HepG2 (cell line): ENCODE data around the gene JADE3. TPM values are rescaled to one million over a fixed set of nuclear protein-coding genes. Genes with fewer than 3 reads are reported as not detected.
A peak's percentile ranks its signal among the peaks of the same experiment; 100 is the strongest.

Experiments
- ATAC-seq: fragments of 200-7000 bp; cut with Tn5 transposase; 3 replicates; pipeline ENCODE4 v1.9.1; 2020; ENCODE audit warnings: mild to moderate bottlenecking, moderate library complexity
- BruUV-seq: library from RNA; stranded (reverse); fragments of 400-500 nt; replicated peaks from 2 replicates; lab custom pipeline; 2021; lab: Mats Ljungman, UMichigan
- CTCF ChIA-PET: fragments of 300-600 bp; formaldehyde crosslinking; extraction: SDS; loops from one replicate; lab custom pipeline; 2021; ENCODE audit warnings: low total read pairs, inconsistent platforms, low intra/inter-chr PET ratio; lab: Yijun Ruan, JAX
- POLR2A ChIA-PET: fragments of 350-600 bp; sonication (Branson Sonifier 250); formaldehyde crosslinking; loops from one replicate; lab custom pipeline; 2020; ENCODE audit warnings: antibody characterized with exemption, inconsistent platforms; lab: Yijun Ruan, JAX
- DNase-seq: peaks from one replicate; pipeline ENCODE4 v3.0.0-alpha.2; 2015; ENCODE audit warnings: low spot score
- FAIRE-seq: peaks from 3 replicates; lab custom pipeline; 2011; peaks lifted over from hg19 to GRCh38; lab: Jason Lieb, UNC
- H2AFZ ChIP-seq: one replicate; pipeline ENCODE4 v1.6.1; 2011; ENCODE audit warnings: low read length, inconsistent platforms
- H3K27ac ChIP-seq: fragments of 300-600 bp; 3 replicates; pipeline ENCODE4 v1.8.0; 2011; ENCODE audit warnings: mixed run types, mild to moderate bottlenecking, mixed read lengths, low read length, inconsistent platforms; ENCODE audit not compliant: insufficient read depth; ENCODE audit errors: extremely low read length
- H3K27me3 ChIP-seq, 2 experiments: fragments of 200-600 bp in 1 of 2; 2 replicates in 1 of 2; 3 replicates in 1 of 2; pipeline versions ENCODE4 v1.6.0 to v1.8.0; 2011; ENCODE audit warnings: low read length in 2 of 2, mild to moderate bottlenecking in 2 of 2, moderate library complexity in 2 of 2, inconsistent platforms in 1 of 2; ENCODE audit not compliant: insufficient read depth in 2 of 2, control insufficient read depth in 1 of 2
- H3K36me3 ChIP-seq, 2 experiments: fragments of 200-600 bp in 1 of 2; replicated peaks in 1 of 2; 2 replicates in 1 of 2; 3 replicates in 1 of 2; pipeline versions ENCODE4 v1.5.1 to v1.8.0; 2011; ENCODE audit warnings: low read length in 2 of 2, inconsistent platforms in 1 of 2; ENCODE audit not compliant: insufficient read depth in 2 of 2, control insufficient read depth in 1 of 2
- H3K4me1 ChIP-seq: 2 replicates; pipeline ENCODE4 v1.5.1; 2012; ENCODE audit warnings: low read length, inconsistent platforms; ENCODE audit not compliant: insufficient read depth
- H3K4me2 ChIP-seq: 2 replicates; pipeline ENCODE4 v1.6.0; 2011; ENCODE audit warnings: low read depth, low read length, inconsistent platforms
- H3K4me3 ChIP-seq, 3 experiments: fragments of 200-600 bp in 1 of 3; sonication (generic), shearing (Covaris generic) in 1 of 3; replicated peaks in 1 of 3; 2 replicates each; pipeline ENCODE4 v1.5.1; 2011 to 2016; ENCODE audit warnings: low read length in 3 of 3, inconsistent platforms in 2 of 3, low read depth in 2 of 3, mild to moderate bottlenecking in 2 of 3, control low read depth in 1 of 3, mixed read lengths in 1 of 3; ENCODE audit not compliant: insufficient read depth in 1 of 3
- H3K79me2 ChIP-seq: one replicate; pipeline ENCODE4 v1.6.1; 2011; ENCODE audit warnings: low read length, inconsistent platforms; ENCODE audit not compliant: insufficient read depth
- H3K9ac ChIP-seq: 2 replicates; pipeline ENCODE4 v1.6.0; 2011; ENCODE audit warnings: mild to moderate bottlenecking, low read depth, low read length, inconsistent platforms; ENCODE audit not compliant: insufficient read depth
- H3K9me3 ChIP-seq: 2 replicates; pipeline ENCODE4 v1.5.1; 2012; ENCODE audit warnings: mild to moderate bottlenecking, low read length
- H4K20me1 ChIP-seq: 2 replicates; pipeline ENCODE4 v1.6.0; 2011; ENCODE audit warnings: inconsistent platforms, mild to moderate bottlenecking, low read length, moderate library complexity; ENCODE audit not compliant: insufficient read depth
- CREM ChIP-seq, 2 experiments: sonication (generic) in 1 of 2; formaldehyde crosslinking in 1 of 2; IDR thresholded peaks; 2 replicates each; pipeline versions ENCODE4 v1.4.0 to v1.6.1; 2016 to 2020; ENCODE audit warnings: antibody characterized with exemption in 1 of 2, mild to moderate bottlenecking in 1 of 2, missing genetic modification reagents in 1 of 2
- GLI4 ChIP-seq: sonication (generic); formaldehyde crosslinking; IDR thresholded peaks from 2 replicates; pipeline ENCODE4 v1.5.1; 2020; ENCODE audit warnings: missing genetic modification reagents, mild to moderate bottlenecking, moderate library complexity, borderline replicate concordance
- KLF6 ChIP-seq: IDR thresholded peaks from 2 replicates; pipeline ENCODE4 v1.8.0; 2016; ENCODE audit warnings: missing biosample characterization, missing genetic modification reagents
- LCORL ChIP-seq, 2 experiments: fragments of 450-650 bp in 1 of 2; sonication (generic) in 1 of 2; formaldehyde crosslinking in 1 of 2; IDR thresholded peaks; 2 replicates each; pipeline versions ENCODE4 v1.5.0 to v1.6.1; 2017 to 2020; ENCODE audit warnings: antibody characterized with exemption in 1 of 2, missing genetic modification reagents in 1 of 2
- NCOA2 ChIP-seq: sonication (generic); formaldehyde crosslinking; IDR thresholded peaks from 2 replicates; pipeline ENCODE4 v1.8.0; 2022; ENCODE audit warnings: inconsistent platforms
- NRL ChIP-seq: sonication (generic); formaldehyde crosslinking; IDR thresholded peaks from 2 replicates; pipeline ENCODE4 v1.5.0; 2020; ENCODE audit warnings: missing genetic modification reagents, mild to moderate bottlenecking, moderate library complexity, borderline replicate concordance
- PITX1 ChIP-seq: sonication (generic); formaldehyde crosslinking; IDR thresholded peaks from 2 replicates; pipeline ENCODE4 v1.5.1; 2020; ENCODE audit warnings: mild to moderate bottlenecking, missing genetic modification reagents
- RXRB ChIP-seq: IDR thresholded peaks from 2 replicates; pipeline ENCODE4 v1.6.1; 2016; ENCODE audit warnings: borderline replicate concordance, missing genetic modification reagents, missing compliant biosample characterization
- SOX6 ChIP-seq, 2 experiments: fragments of 450-650 bp in 1 of 2; sonication (generic) in 1 of 2; formaldehyde crosslinking in 1 of 2; IDR thresholded peaks; 2 replicates each; pipeline versions ENCODE4 v1.4.0 to v1.6.1; 2017 to 2020; ENCODE audit warnings: antibody characterized with exemption in 1 of 2, mild to moderate bottlenecking in 1 of 2, missing genetic modification reagents in 1 of 2
- SP2 ChIP-seq: sonication (generic); formaldehyde crosslinking; IDR thresholded peaks from 2 replicates; pipeline ENCODE4 v1.5.1; 2020; ENCODE audit warnings: mild to moderate bottlenecking, missing genetic modification reagents
- TBX2 ChIP-seq: sonication (generic); formaldehyde crosslinking; IDR thresholded peaks from 2 replicates; pipeline ENCODE4 v1.5.0; 2020; ENCODE audit warnings: missing genetic modification reagents, mild to moderate bottlenecking, borderline replicate concordance
- TCF7L2 ChIP-seq: IDR thresholded peaks from 2 replicates; pipeline ENCODE4 v1.6.1; 2011; ENCODE audit warnings: mild to moderate bottlenecking, low read depth, low read length, moderate library complexity
- WIZ ChIP-seq: sonication (generic); formaldehyde crosslinking; IDR thresholded peaks from 2 replicates; pipeline ENCODE4 v1.5.1; 2020; ENCODE audit warnings: mild to moderate bottlenecking, missing genetic modification reagents
- ZBTB7B ChIP-seq: sonication (generic); formaldehyde crosslinking; IDR thresholded peaks from 2 replicates; pipeline ENCODE4 v1.4.0; 2020; ENCODE audit warnings: missing genetic modification reagents
- ZNF160 ChIP-seq: sonication (generic); formaldehyde crosslinking; IDR thresholded peaks from 2 replicates; pipeline ENCODE4 v1.8.0; 2022; ENCODE audit warnings: mild to moderate bottlenecking, inconsistent platforms, missing genetic modification reagents
- ZNF317 ChIP-seq: sonication (generic); formaldehyde crosslinking; IDR thresholded peaks from 2 replicates; pipeline ENCODE4 v1.5.0; 2020; ENCODE audit warnings: mild to moderate bottlenecking, missing genetic modification reagents
- ZNF331 ChIP-seq: sonication (generic); formaldehyde crosslinking; IDR thresholded peaks from 2 replicates; pipeline ENCODE4 v1.4.0; 2020; ENCODE audit warnings: missing genetic modification reagents
- ZNF746 ChIP-seq: sonication (generic); formaldehyde crosslinking; IDR thresholded peaks from 2 replicates; pipeline ENCODE4 v1.8.0; 2022; ENCODE audit warnings: mild to moderate bottlenecking, missing genetic modification reagents
- ZNF761 ChIP-seq: sonication (generic); formaldehyde crosslinking; conservative IDR thresholded peaks from 2 replicates; pipeline ENCODE4 v1.4.0; 2020; ENCODE audit warnings: mild to moderate bottlenecking, missing genetic modification reagents
- ZNF792 ChIP-seq: IDR thresholded peaks from 2 replicates; pipeline ENCODE4 v1.6.1; 2016
- WGBS: methylation state at CpG from one replicate; pipeline ENCODE4 v1.1.6; 2017; ENCODE audit warnings: low lambda C conversion rate; 5-methylcytosine and 5-hydroxymethylcytosine counted together
- in situ Hi-C: cut with HindIII; loops from 2 replicates; pipeline ENCODE4 v1.10.0; 2017; ENCODE audit warnings: low pct_unique_long_range_greater_than_20kb; ENCODE audit not compliant: extremely low pct_ligation_motif_present
- intact Hi-C: fragments of 100-400 bp; cut with micrococcal nuclease; formaldehyde crosslinking; loops from one replicate; pipeline ENCODE4 v1.10.0; 2022; ENCODE audit not compliant: unreplicated experiment
- polyA plus RNA-seq, 8 experiments: library from polyadenylated mRNA; depleted of rRNA in 3 of 8; stranded (reverse) in 7 of 8; unstranded in 1 of 8; fragments of >200 nt; fragmentation: Illumina TruSeq in 4 of 8; extraction: Trizol in 4 of 8; gene quantifications; 2 replicates each; pipeline versions ENCODE4 v1.2.1 to v1.2.3, GENCODE V29; 2011 to 2016; ENCODE audit warnings: low read depth in 4 of 8, missing spikeins in 1 of 8, mixed read lengths in 1 of 8; ENCODE audit not compliant: insufficient read depth in 1 of 8
- total RNA-seq, 5 experiments: library from RNA; depleted of rRNA; stranded (reverse); fragments of >200 nt; fragmentation: Illumina TruSeq; extraction: Trizol; gene quantifications; 2 replicates each; pipeline ENCODE4 v1.2.3, GENCODE V29; 2016; ENCODE audit warnings: low read depth in 1 of 5
- TF ChIP-seq, protein P1 (sequence below): sonication (generic); IDR thresholded peaks from 2 replicates; pipeline ENCODE4 v1.6.1; 2016; ENCODE audit warnings: low read depth, borderline replicate concordance
- TF ChIP-seq, protein P2 (sequence below): sonication (generic); formaldehyde crosslinking; IDR thresholded peaks from 2 replicates; pipeline ENCODE4 v1.4.0; 2020; ENCODE audit warnings: mild to moderate bottlenecking, missing genetic modification reagents

The JADE3 gene
- total and polyA plus RNA-seq, 2 of the 13 experiments (the other 11 are each of a cell fraction or from before 2014, with no cell fraction given) = 7.7 to 7.8 TPM

DNA sequence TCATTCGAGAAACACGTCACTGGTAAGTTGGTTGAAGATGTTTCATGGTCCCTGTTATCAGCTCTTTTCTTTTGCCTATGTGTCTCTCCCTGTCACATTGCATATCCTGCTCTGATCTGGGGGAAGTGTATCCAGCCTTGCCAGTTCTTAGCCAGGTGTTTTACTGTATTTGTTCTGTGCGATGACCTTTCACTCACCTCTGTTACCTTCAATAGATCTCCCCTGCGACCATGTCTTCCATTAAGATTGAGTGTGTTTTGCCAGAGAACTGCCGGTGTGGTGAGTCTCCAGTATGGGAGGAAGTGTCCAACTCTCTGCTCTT is 168.7 kb downstream of the JADE3 start:
- ChIA-PET POLR2A (interaction anchor here (0.9 to 4.1 kb wide), 8 partner anchors 12 to 162 kb away, joined by 3 to 31 read pairs (median 4); no protein-coding TSS in a partner anchor), CTCF (no interaction called here)
- Histone ChIP-seq H3K9me3 (no peaks in the 10 kb centered on the region), H3K79me2 (no peaks in the 10 kb centered on the region), H3K36me3 (no peaks in the 10 kb centered on the region; a peak in 1 of 5 replicates), H3K27ac (peak overlapping the region; percentile 96), H2AFZ (no peak overlapping the region), H3K27me3 (no peaks in the 10 kb centered on the region), H3K9ac (peak overlapping the region; percentile 32; the same call in 1 of the 2 replicates), H3K4me3 (peak overlapping the region; percentile 15 to 43 (median 23); a peak in 3 of 6 replicates), H4K20me1 (no peaks in the 10 kb centered on the region), H3K4me1 (peaks cover 43% of the 10 kb centered on the region), H3K4me2 (peak overlapping the region; percentile 75)
- FAIRE-seq (no peak), DNase-seq (no peak), ATAC-seq (peak; percentile 34; the same call in 2 of the 3 replicates)
- intact Hi-C loops (loop anchor here (5.0 kb wide), 1 partner anchor 179 kb away; no protein-coding TSS in a partner anchor), in situ Hi-C loops (no loop called here)
- BruUV-seq = no TSS peak
- WGBS = 0% methylated on average over 5 of the region's 5 CpGs
- TF ChIP-seq ZNF160 (no peak), TCF7L2 (no peak), KLF6 (CRISPR knock-in tag) (no peak), ZNF331 (CRISPR knock-in tag) (peak; percentile 2; the same call in 1 of the 2 replicates), RXRB (peak; percentile 64; the same call in 1 of the 2 replicates), GLI4 (CRISPR knock-in tag) (0 out of 2 replicates have a peak, but pooled peaks have one; percentile 2), ZNF746 (no peak), ZNF317 (CRISPR knock-in tag) (no peak), CREM (IDR thresholded peaks at IDR 0.05) (peak; percentile 60), CREM (CRISPR knock-in tag; IDR thresholded peaks at IDR 0.05) (no peak), ZNF761 (no peak), TBX2 (peak; percentile 34; the same call in 1 of the 2 replicates), PITX1 (peak; percentile 49; the same call in 1 of the 2 replicates), SP2 (CRISPR knock-in tag) (no peak), WIZ (CRISPR knock-in tag) (no peak), ZNF792 (CRISPR knock-in tag) (0 out of 2 replicates have a peak, but pooled peaks have one; percentile 8), NRL (no peak), ZBTB7B (CRISPR knock-in tag) (0 out of 2 replicates have a peak, but pooled peaks have one; percentile 9), NCOA2 (CRISPR knock-in tag) (peak; percentile 14), LCORL (IDR thresholded peaks at IDR 0.05) (no peak), LCORL (CRISPR knock-in tag; IDR thresholded peaks at IDR 0.05) (no peak; the same call in 1 of the 2 replicates), SOX6 (IDR thresholded peaks at IDR 0.05) (no peak), SOX6 (CRISPR knock-in tag; IDR thresholded peaks at IDR 0.05) (peak; percentile 46; the same call in 1 of the 2 replicates)
- TF ChIP-seq, protein P1, sequence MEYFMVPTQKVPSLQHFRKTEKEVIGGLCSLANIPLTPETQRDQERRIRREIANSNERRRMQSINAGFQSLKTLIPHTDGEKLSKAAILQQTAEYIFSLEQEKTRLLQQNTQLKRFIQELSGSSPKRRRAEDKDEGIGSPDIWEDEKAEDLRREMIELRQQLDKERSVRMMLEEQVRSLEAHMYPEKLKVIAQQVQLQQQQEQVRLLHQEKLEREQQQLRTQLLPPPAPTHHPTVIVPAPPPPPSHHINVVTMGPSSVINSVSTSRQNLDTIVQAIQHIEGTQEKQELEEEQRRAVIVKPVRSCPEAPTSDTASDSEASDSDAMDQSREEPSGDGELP = peak; percentile 31; the same call in 1 of the 2 replicates
- TF ChIP-seq, protein P2, sequence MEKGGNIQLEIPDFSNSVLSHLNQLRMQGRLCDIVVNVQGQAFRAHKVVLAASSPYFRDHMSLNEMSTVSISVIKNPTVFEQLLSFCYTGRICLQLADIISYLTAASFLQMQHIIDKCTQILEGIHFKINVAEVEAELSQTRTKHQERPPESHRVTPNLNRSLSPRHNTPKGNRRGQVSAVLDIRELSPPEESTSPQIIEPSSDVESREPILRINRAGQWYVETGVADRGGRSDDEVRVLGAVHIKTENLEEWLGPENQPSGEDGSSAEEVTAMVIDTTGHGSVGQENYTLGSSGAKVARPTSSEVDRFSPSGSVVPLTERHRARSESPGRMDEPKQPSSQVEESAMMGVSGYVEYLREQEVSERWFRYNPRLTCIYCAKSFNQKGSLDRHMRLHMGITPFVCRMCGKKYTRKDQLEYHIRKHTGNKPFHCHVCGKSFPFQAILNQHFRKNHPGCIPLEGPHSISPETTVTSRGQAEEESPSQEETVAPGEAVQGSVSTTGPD (CRISPR knock-in tag) = 0 out of 2 replicates have a peak, but pooled peaks have one; percentile 39
